ENCODE data around the gene SESTD1.
"Not testable (repeated sequence)": the region's sequence is repeated elsewhere in the genome, so short reads cannot be mapped to it uniquely, and the experiment has no call there.

Gene SESTD1

DNA sequence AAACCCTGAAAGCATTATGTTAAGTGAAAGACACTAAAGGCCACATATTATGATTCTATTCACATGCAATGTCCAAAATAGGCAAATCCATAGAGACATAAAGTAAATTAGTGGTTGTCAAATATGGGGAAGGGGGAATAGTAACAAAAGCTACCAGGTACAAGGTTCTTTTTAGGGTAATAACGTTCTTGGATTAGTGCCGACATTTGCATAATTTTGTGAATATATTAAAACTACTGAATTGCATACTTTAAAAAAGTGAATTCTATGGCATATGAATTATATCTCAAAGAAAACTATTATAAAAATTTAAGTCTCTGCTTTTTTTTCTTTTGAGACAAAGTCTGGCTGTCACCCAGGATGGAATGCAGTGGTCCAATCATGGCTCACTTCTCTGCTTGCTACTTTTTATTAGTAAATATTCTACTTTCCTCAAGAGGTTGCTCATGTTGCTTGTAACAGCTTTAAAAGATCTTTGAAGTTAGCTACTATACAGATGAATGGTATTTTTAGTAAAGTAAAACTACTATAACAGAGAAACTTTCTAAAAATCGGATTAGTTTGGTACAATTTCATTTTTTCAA is 2.5 kb downstream of the SESTD1 start:
- H3K27me3 ChIP-seq (ENCODE audit: control insufficient read depth, insufficient read depth, low read length), result no peaks in the 10 kb centered on the region
- H3K4me3 ChIP-seq (ENCODE audit: low read length), result no peak overlapping the region
- no peaks in the 10 kb centered on the region for H3K36me3 ChIP-seq (ENCODE audit: control insufficient read depth, insufficient read depth, low read length)
- H3K9ac ChIP-seq (ENCODE audit: low read length), result no peak overlapping the region
- H3K27ac ChIP-seq (ENCODE audit: low read depth, low read length), result no peak overlapping the region
- H3K4me1 ChIP-seq (ENCODE audit: control insufficient read depth, insufficient read depth, low read length), result peaks cover 7% of the 10 kb centered on the region

DNA sequence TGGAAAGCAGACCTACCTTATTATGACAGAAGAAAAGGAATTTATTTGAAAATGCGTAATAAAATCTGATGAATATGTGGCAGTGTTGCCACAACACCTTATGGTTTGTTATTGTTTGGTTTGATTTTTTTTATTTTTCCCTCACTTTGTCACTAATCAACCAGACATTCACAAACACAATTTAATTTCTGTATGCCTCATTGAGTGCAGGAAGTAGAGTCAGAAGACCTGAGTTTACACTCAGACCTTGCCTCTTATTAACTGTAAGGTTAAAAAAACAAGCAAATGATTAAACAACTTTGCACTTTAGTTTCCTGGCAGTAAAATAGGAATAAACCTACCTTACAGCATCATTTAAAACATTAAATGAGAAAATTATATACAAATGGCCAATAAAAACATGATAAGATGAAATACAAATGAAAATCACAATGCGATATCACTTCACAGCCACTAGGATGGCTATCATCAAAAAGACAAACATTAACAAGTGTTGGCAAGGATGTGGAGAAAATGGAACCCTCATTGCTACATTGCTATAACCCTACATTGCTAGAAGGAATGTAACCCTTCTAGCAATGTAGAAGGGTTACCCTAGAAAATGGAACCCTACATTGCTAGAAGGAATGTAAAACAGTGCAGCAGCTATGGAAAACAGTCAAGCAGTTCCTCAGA is 3.3 kb downstream of the SESTD1 start:
- Histone ChIP-seq H3K36me3 (ENCODE audit: control insufficient read depth, insufficient read depth, low read length) (no peaks in the 10 kb centered on the region), H3K27ac (ENCODE audit: low read depth, low read length) (no peak overlapping the region), H3K4me3 (ENCODE audit: low read length) (no peak overlapping the region), H3K27me3 (ENCODE audit: control insufficient read depth, insufficient read depth, low read length) (no peaks in the 10 kb centered on the region), H3K9ac (ENCODE audit: low read length) (no peak overlapping the region), H3K4me1 (ENCODE audit: control insufficient read depth, insufficient read depth, low read length) (peaks cover 7% of the 10 kb centered on the region)

DNA sequence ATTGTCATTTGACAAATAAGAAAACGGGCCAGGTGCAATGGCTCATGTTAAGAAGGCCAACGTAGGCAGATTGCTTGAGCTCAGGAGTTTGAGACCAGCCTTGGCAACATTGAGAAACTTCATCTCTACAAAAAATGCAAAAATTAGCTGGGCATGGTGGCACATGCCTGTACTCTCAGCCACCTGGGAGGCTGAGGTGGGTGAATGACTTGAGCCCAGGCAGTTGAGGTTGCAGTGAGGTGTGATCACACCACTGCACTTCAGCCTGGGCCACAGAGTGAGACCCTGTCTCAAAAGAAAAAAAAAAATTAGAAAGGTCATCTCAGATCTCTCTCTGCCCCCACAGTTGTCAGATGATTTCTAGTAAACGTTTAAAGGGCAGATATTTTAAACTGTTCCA is 4.4 kb downstream of the SESTD1 start:
- Histone ChIP-seq H3K4me1 (ENCODE audit: control insufficient read depth, insufficient read depth, low read length) (peaks cover 7% of the 10 kb centered on the region), H3K27ac (ENCODE audit: low read depth, low read length) (no peak overlapping the region), H3K4me3 (ENCODE audit: low read length) (no peak overlapping the region), H3K27me3 (ENCODE audit: control insufficient read depth, insufficient read depth, low read length) (no peaks in the 10 kb centered on the region), H3K36me3 (ENCODE audit: control insufficient read depth, insufficient read depth, low read length) (no peaks in the 10 kb centered on the region), H3K9ac (ENCODE audit: low read length) (no peak overlapping the region)

DNA sequence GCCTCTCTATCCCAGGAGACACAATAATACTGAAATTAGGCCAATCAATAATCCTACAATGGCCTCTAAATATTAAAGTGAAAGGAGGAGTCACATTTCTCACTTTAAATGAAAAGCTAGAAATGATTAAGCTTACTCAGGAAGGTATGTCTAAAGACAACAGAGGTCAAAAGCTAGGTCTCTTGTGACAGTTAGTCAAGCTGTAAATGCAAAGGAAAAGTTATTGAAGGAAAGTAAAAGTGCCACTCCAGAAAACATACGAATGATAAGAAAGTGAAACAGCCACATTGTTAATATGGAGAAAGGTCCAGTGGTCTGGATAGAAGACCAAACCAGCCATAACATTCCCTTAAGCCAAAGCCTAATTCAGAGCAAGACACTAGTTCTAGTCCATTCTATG is 9.5 kb downstream of the SESTD1 start:
- Histone ChIP-seq H3K36me3 (ENCODE audit: control insufficient read depth, insufficient read depth, low read length) (no peaks in the 10 kb centered on the region), H3K27ac (ENCODE audit: low read depth, low read length) (no peak overlapping the region), H3K27me3 (ENCODE audit: control insufficient read depth, insufficient read depth, low read length) (no peaks in the 10 kb centered on the region), H3K9ac (ENCODE audit: low read length) (no peak overlapping the region), H3K4me1 (ENCODE audit: control insufficient read depth, insufficient read depth, low read length) (peaks cover 2% of the 10 kb centered on the region), H3K4me3 (ENCODE audit: low read length) (no peak overlapping the region)

DNA sequence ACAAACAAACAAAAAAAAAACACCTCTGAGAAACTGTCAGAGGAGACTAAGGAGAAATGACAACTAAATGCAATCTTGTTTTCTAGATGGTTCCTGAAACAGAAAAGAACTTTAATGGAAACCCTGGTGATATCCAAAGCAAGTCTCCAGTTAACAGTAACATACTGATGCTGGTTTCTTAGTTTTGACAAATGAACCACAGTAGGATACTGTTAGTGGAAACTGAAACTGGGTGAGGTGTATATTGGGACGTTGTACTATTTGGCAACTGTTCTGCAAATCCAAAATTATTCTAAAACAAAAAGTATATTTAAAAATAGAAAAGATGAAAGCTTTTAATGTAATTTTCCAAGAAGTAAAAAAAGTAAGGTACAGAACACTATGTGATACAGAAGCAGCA is 11.4 kb downstream of the SESTD1 start:
- Histone ChIP-seq H3K4me3 (ENCODE audit: low read length) (no peak overlapping the region), H3K27me3 (ENCODE audit: control insufficient read depth, insufficient read depth, low read length) (no peaks in the 10 kb centered on the region), H3K36me3 (ENCODE audit: control insufficient read depth, insufficient read depth, low read length) (no peaks in the 10 kb centered on the region), H3K27ac (ENCODE audit: low read depth, low read length) (no peak overlapping the region), H3K9ac (ENCODE audit: low read length) (no peak overlapping the region), H3K4me1 (ENCODE audit: control insufficient read depth, insufficient read depth, low read length) (peaks cover 2% of the 10 kb centered on the region)

DNA sequence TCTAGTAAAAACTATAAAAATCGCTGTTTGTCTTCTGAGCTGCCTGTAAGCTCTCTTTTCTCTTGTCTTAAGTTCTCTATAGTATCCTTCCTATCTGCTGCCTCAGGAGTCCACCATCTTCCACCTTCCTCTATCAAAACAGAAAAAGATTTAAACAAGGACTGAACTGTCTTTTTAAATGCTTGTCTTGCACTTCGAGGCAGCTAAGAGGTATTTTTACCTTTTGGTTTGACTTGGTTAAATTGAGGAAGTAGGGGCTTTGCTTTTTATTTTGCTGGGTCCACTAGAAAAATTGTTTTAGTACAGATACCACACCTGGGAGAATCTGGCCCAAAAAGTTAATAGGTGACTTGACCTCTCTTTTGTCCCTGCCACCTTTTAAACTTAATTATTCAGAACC is 12.2 kb downstream of the SESTD1 start:
- Histone ChIP-seq H3K36me3 (ENCODE audit: control insufficient read depth, insufficient read depth, low read length) (no peaks in the 10 kb centered on the region), H3K9ac (ENCODE audit: low read length) (no peak overlapping the region), H3K27me3 (ENCODE audit: control insufficient read depth, insufficient read depth, low read length) (no peaks in the 10 kb centered on the region), H3K4me1 (ENCODE audit: control insufficient read depth, insufficient read depth, low read length) (peaks cover 2% of the 10 kb centered on the region), H3K27ac (ENCODE audit: low read depth, low read length) (no peak overlapping the region), H3K4me3 (ENCODE audit: low read length) (no peak overlapping the region)

DNA sequence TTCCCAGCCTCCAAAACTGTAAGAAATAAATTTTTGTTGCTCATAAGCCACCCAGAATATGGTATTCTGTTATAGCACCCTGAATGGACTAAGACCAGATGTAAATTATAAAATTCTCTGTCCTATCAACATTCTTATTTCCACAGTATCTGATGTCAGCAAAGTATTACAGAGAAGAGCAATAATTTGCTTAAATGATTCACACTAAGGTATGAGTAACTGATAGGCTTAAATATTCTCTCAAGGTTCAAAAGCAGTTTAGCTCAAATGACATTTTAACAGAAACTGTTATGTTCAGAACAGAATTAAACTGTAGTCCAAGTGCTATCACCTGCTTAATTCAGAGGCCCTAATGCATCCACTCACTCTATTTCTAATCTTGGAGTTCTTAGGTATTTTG is 12.8 kb downstream of the SESTD1 start:
- Histone ChIP-seq H3K4me3 (ENCODE audit: low read length) (no peak overlapping the region), H3K9ac (ENCODE audit: low read length) (no peak overlapping the region), H3K4me1 (ENCODE audit: control insufficient read depth, insufficient read depth, low read length) (peaks cover 2% of the 10 kb centered on the region), H3K27ac (ENCODE audit: low read depth, low read length) (no peak overlapping the region), H3K27me3 (ENCODE audit: control insufficient read depth, insufficient read depth, low read length) (no peaks in the 10 kb centered on the region), H3K36me3 (ENCODE audit: control insufficient read depth, insufficient read depth, low read length) (no peaks in the 10 kb centered on the region)

DNA sequence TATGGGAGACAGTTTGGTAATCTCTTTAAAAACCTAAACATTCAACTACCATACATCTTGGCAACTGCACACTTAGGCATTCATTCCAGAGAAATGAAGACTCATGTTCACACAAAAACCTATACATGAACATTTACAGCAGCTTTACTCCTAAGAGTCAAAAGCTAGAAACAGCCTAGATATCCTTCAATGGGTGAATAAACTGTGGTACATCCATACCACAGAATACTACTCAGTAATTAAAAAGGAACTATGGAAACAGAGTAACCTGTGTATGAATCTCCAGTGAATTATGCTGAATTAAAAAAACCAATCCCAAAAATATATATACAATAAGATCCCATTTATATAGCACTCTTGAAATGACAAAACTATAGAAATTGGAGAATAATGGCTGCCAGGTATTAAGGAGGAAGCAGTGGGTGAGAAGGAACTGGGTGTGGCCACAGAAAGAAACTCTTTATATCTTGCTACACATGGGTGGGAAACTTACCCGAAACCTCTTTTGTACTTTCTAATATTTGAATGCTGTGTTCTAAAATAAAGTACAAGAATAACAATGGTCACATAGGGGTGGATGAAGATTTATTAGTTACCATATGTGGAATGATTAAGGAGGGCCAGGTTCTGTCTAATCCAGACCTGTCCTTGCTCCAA is 13.7 kb downstream of the SESTD1 start:
- no peaks in the 10 kb centered on the region for H3K36me3 ChIP-seq (ENCODE audit: control insufficient read depth, insufficient read depth, low read length)
- H3K27me3 ChIP-seq (ENCODE audit: control insufficient read depth, insufficient read depth, low read length), result no peaks in the 10 kb centered on the region
- H3K4me1 ChIP-seq (ENCODE audit: control insufficient read depth, insufficient read depth, low read length), result peaks cover 2% of the 10 kb centered on the region
- no peak overlapping the region for H3K9ac ChIP-seq (ENCODE audit: low read length)
- H3K27ac ChIP-seq (ENCODE audit: low read depth, low read length), result no peak overlapping the region
- H3K4me3 ChIP-seq (ENCODE audit: low read length), result no peak overlapping the region

DNA sequence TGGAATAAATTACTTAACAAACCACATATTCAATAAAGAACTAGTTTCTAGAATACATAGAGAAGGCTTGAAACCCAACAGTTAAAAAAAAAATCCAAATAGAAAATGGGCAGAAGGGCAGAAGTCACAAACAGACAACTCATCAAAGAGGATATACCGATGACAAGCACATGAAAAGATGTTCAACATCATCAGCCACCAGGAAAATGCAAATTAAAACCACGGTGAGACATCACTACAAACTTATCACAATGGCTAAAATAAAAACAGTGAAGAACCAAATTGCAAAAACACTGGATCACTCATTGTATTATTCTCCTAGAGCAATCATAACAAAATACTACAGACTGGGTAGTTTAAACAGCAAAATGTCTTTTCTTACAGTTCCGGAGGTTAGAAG is 14.5 kb downstream of the SESTD1 start:
- H3K9ac ChIP-seq (ENCODE audit: low read length), result no peak overlapping the region
- peaks cover 2% of the 10 kb centered on the region for H3K4me1 ChIP-seq (ENCODE audit: control insufficient read depth, insufficient read depth, low read length)
- H3K36me3 ChIP-seq (ENCODE audit: control insufficient read depth, insufficient read depth, low read length), result no peaks in the 10 kb centered on the region
- H3K27me3 ChIP-seq (ENCODE audit: control insufficient read depth, insufficient read depth, low read length), result no peaks in the 10 kb centered on the region
- H3K27ac ChIP-seq (ENCODE audit: low read depth, low read length), result no peak overlapping the region
- H3K4me3 ChIP-seq (ENCODE audit: low read length), result no peak overlapping the region

DNA sequence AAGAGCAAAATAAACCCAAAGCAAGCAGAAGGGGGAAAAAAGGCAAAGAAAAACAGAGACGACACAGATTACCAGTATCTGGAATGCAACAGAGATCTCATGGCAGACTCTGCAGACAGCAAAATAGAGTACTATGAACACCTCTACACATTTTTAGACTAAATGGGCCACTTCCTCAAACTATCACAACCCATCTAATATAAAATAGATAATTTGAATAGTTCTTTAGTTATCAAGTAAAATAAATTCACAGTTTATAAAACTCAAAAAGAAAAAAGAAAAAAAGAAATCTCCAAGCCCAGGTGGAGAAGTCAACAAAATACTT is 16.6 kb downstream of the SESTD1 start:
- no peak overlapping the region for H3K9ac ChIP-seq (ENCODE audit: low read length)
- no peak overlapping the region for H3K4me3 ChIP-seq (ENCODE audit: low read length)
- no peaks in the 10 kb centered on the region for H3K27me3 ChIP-seq (ENCODE audit: control insufficient read depth, insufficient read depth, low read length)
- H3K36me3 ChIP-seq (ENCODE audit: control insufficient read depth, insufficient read depth, low read length), result no peaks in the 10 kb centered on the region
- no peak overlapping the region for H3K27ac ChIP-seq (ENCODE audit: low read depth, low read length)
- no peaks in the 10 kb centered on the region for H3K4me1 ChIP-seq (ENCODE audit: control insufficient read depth, insufficient read depth, low read length)

DNA sequence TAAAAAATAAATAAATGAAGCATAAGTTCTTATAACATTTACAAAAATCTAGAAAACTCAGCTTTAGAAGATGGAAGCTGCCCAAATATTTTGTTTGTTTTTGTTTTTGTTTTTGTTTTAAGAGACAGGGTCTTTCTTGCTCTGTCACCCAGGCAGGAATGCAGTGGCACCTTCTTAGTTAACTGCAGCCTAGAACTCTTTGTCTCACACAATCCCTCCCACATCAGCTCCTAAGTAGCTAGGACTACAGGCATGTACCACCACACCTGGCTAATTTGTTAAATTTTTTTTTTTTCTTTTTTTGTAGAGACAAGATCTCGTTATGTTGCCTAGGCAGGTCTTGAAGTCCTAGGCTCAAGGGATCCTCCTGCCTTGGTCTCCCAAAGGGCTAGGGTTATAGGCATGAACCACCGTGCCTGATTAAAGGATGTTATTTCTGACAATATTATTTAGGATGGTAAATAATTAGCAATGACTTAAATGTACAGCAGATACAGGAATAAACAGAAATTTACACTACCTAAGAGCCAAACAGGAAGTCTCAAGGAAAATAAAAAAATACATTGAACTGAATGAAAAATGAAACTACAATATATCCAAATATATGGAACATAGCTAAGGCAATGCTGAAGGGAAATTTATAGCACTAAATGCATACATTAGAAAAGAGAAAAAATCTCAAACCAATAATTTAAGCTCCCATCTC is 17.2 kb downstream of the SESTD1 start:
- H3K27ac ChIP-seq (ENCODE audit: low read depth, low read length), result no peak overlapping the region
- no peaks in the 10 kb centered on the region for H3K27me3 ChIP-seq (ENCODE audit: control insufficient read depth, insufficient read depth, low read length)
- no peak overlapping the region for H3K9ac ChIP-seq (ENCODE audit: low read length)
- H3K4me3 ChIP-seq (ENCODE audit: low read length), result no peak overlapping the region
- H3K4me1 ChIP-seq (ENCODE audit: control insufficient read depth, insufficient read depth, low read length), result no peaks in the 10 kb centered on the region
- H3K36me3 ChIP-seq (ENCODE audit: control insufficient read depth, insufficient read depth, low read length), result no peaks in the 10 kb centered on the region

DNA sequence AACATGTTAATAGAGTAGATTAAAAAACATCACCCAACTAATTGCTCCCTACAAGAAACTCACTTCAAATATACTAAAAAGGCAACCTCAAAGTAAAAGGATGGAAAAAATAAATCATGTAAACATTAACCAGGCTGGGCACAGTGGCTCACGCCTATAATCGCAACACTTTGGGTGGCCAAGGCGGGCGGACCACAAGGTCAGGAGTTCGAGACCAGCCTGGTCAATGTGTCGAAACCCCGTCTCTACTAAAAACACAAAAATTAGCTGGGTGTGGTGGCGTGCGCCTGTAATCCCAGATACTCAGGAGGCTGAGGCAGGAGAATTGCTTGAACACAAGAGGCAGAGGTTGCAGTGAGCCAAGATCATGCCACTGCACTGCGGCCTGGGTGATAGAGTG is 18.8 kb downstream of the SESTD1 start:
- not testable (repeated sequence) for H3K27me3 ChIP-seq (ENCODE audit: control insufficient read depth, insufficient read depth, low read length); H3K36me3 ChIP-seq (ENCODE audit: control insufficient read depth, insufficient read depth, low read length); H3K4me3 ChIP-seq (ENCODE audit: low read length); H3K27ac ChIP-seq (ENCODE audit: low read depth, low read length); H3K9ac ChIP-seq (ENCODE audit: low read length); H3K4me1 ChIP-seq (ENCODE audit: control insufficient read depth, insufficient read depth, low read length)

All from rectal smooth muscle tissue (tissue), 1 donor.